ENCODE results near the gene GOLT1A.
A peak's percentile ranks its signal among the peaks of the same experiment; 100 is the strongest.

Gene GOLT1A

DNA sequence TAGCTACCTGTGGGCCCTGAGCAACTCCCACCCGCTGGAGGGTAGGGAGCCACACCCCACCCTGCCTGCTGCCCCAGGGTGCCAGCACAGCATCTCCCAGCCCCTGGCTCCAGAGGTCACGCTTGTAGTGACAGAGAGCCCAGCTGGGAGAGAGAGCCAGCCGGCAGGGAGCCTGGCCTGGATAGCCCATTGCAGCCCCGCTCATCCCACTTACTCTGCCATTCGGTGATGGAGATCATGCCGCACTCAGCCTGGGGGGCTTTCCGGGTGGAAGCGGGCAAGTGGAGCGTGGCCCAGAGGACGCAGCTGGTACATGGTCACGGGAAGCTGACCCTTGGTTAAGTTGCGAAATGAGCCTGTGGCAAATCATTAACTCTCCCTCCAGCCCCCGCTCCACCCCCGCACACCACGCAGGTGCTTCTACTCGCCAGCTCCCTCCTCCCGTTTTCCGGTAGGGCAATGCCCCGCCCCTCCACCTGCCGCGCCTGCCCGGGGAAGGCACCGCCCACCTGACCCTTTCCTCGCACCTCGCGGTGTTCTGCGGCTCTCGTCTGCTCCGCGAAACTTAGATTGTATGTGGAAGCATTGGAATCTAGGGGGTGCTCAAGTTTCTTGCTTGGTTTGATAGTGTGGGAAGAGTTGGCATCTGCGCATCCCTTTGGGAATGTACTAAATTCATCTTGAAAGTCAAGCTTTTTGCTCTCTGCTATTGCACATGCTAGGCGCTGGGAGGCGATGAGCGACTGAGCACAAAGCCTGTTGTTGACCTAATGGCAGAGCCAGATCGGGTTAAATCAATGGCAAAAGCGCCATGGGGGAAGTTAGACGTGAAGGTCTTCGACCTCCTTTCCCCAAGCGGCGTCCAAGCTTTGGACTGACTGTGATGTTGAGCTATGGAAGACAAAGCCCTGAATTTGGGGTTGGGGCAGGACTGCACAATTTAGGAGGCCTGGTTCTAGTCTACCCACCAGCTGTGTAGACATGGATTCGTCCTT lies at the start of gene GOLT1A:
GOLT1A (minus strand) TSS at position 321 of the 995 bp plus-strand sequence; CDS start at position 239, 82 bp downstream.
- no peaks in the 10 kb centered on the region for H3F3A ChIP-seq (ENCODE audit: low read depth)
- H3K9ac ChIP-seq (ENCODE audit: low read depth, low read length, poor library complexity, severe bottlenecking) = no peak within 1 kb of the TSS
- no peaks in the 10 kb centered on the region for H3K79me2 ChIP-seq (ENCODE audit: insufficient read depth, low read length)
- H3K4me2 ChIP-seq (ENCODE audit: low read depth, low read length, poor library complexity, severe bottlenecking) = no peak within 1 kb of the TSS
- no peak within 1 kb of the TSS for H2AFZ ChIP-seq (ENCODE audit: low read length)
- no peaks in the 10 kb centered on the region for H4K20me1 ChIP-seq (ENCODE audit: insufficient read depth, low read length, poor library complexity, severe bottlenecking)
- H3K4me3 ChIP-seq (ENCODE audit: low read length, poor library complexity, severe bottlenecking) = no peak within 1 kb of the TSS
- no peaks in the 10 kb centered on the region for H3K4me1 ChIP-seq (ENCODE audit: insufficient read depth, low read length, poor library complexity, severe bottlenecking)
- TF ChIP-seq, protein P1, sequence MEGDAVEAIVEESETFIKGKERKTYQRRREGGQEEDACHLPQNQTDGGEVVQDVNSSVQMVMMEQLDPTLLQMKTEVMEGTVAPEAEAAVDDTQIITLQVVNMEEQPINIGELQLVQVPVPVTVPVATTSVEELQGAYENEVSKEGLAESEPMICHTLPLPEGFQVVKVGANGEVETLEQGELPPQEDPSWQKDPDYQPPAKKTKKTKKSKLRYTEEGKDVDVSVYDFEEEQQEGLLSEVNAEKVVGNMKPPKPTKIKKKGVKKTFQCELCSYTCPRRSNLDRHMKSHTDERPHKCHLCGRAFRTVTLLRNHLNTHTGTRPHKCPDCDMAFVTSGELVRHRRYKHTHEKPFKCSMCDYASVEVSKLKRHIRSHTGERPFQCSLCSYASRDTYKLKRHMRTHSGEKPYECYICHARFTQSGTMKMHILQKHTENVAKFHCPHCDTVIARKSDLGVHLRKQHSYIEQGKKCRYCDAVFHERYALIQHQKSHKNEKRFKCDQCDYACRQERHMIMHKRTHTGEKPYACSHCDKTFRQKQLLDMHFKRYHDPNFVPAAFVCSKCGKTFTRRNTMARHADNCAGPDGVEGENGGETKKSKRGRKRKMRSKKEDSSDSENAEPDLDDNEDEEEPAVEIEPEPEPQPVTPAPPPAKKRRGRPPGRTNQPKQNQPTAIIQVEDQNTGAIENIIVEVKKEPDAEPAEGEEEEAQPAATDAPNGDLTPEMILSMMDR (conservative IDR thresholded peaks at IDR 0.05; ENCODE audit: low read length) = 0 out of 2 replicates have a peak, but pooled peaks have one; percentile 19
- no peak for TF ChIP-seq EZH2phosphoT487 (IDR thresholded peaks at IDR 0.05; ENCODE audit: borderline replicate concordance)
- H3K36me3 ChIP-seq (ENCODE audit: insufficient read depth, low read length) = no peaks in the 10 kb centered on the region
- no peaks in the 10 kb centered on the region for H3K9me3 ChIP-seq (ENCODE audit: insufficient read depth, low read depth, low read length)
- H3K27me3 ChIP-seq (ENCODE audit: insufficient read depth, low read length, poor library complexity, severe bottlenecking) = no peaks in the 10 kb centered on the region
- H3K9me2 ChIP-seq (replicated peaks; ENCODE audit: low read depth, low read length) = no peaks in the 10 kb centered on the region

GRCh38 chr1:204263254-204263910 lies 49.6 kb upstream of the GOLT1A start:
- peaks cover 4% of the 10 kb centered on the region for H3K4me1 ChIP-seq (ENCODE audit: insufficient read depth, low read length, poor library complexity, severe bottlenecking)
- H3K4me2 ChIP-seq (ENCODE audit: low read depth, low read length, poor library complexity, severe bottlenecking) = no peak overlapping the region
- no peaks in the 10 kb centered on the region for H4K20me1 ChIP-seq (ENCODE audit: insufficient read depth, low read length, poor library complexity, severe bottlenecking)
- no peak overlapping the region for H2AFZ ChIP-seq (ENCODE audit: low read length)
- H3K4me3 ChIP-seq (ENCODE audit: low read length, poor library complexity, severe bottlenecking) = no peak overlapping the region
- H3K27me3 ChIP-seq (ENCODE audit: insufficient read depth, low read length, poor library complexity, severe bottlenecking) = no peaks in the 10 kb centered on the region
- TF ChIP-seq EZH2phosphoT487 (IDR thresholded peaks at IDR 0.05; ENCODE audit: borderline replicate concordance) = no peak
- TF ChIP-seq, protein P1 (conservative IDR thresholded peaks at IDR 0.05; ENCODE audit: low read length) = no peak
- H3K9me3 ChIP-seq (ENCODE audit: insufficient read depth, low read depth, low read length) = no peaks in the 10 kb centered on the region
- no peaks in the 10 kb centered on the region for H3K36me3 ChIP-seq (ENCODE audit: insufficient read depth, low read length)
- no peaks in the 10 kb centered on the region for H3K9me2 ChIP-seq (replicated peaks; ENCODE audit: low read depth, low read length)
- no peaks in the 10 kb centered on the region for H3F3A ChIP-seq (ENCODE audit: low read depth)
- H3K79me2 ChIP-seq (ENCODE audit: insufficient read depth, low read length) = no peaks in the 10 kb centered on the region
- H3K9ac ChIP-seq (ENCODE audit: low read depth, low read length, poor library complexity, severe bottlenecking) = no peak overlapping the region

- no peaks in the 10 kb centered on the region for H3K79me2 ChIP-seq (ENCODE audit: insufficient read depth, low read length)
- H3K4me3 ChIP-seq (ENCODE audit: low read length, poor library complexity, severe bottlenecking) = no peak overlapping the region
- H3K9me3 ChIP-seq (ENCODE audit: insufficient read depth, low read depth, low read length) = no peaks in the 10 kb centered on the region
- H3K36me3 ChIP-seq (ENCODE audit: insufficient read depth, low read length) = no peaks in the 10 kb centered on the region
- H3K9ac ChIP-seq (ENCODE audit: low read depth, low read length, poor library complexity, severe bottlenecking) = no peak overlapping the region
- no peak overlapping the region for H2AFZ ChIP-seq (ENCODE audit: low read length)
- no peak overlapping the region for H3K4me2 ChIP-seq (ENCODE audit: low read depth, low read length, poor library complexity, severe bottlenecking)
- H3K4me1 ChIP-seq (ENCODE audit: insufficient read depth, low read length, poor library complexity, severe bottlenecking) = peaks cover 4% of the 10 kb centered on the region
- H3K9me2 ChIP-seq (replicated peaks; ENCODE audit: low read depth, low read length) = no peaks in the 10 kb centered on the region
- no peaks in the 10 kb centered on the region for H3K27me3 ChIP-seq (ENCODE audit: insufficient read depth, low read length, poor library complexity, severe bottlenecking)
- TF ChIP-seq, protein P1 (conservative IDR thresholded peaks at IDR 0.05; ENCODE audit: low read length) = no peak
- no peaks in the 10 kb centered on the region for H3F3A ChIP-seq (ENCODE audit: low read depth)
- no peaks in the 10 kb centered on the region for H4K20me1 ChIP-seq (ENCODE audit: insufficient read depth, low read length, poor library complexity, severe bottlenecking)
These were observed 48.9 kb upstream of the GOLT1A start for GRCh38 chr1:204262506-204263253.
